PFSK-1 (cell line): ENCODE results near the gene SLC8A1.

Experiments
- FOXP2 ChIP-seq: optimal IDR thresholded peaks from 2 replicates; pipeline ENCODE3; 2011; ENCODE audit warnings: borderline replicate concordance, control low read depth, inconsistent platforms; ENCODE audit not compliant: insufficient read depth; ENCODE audit errors: extremely low read length, extremely low read depth
- POLR2AphosphoS5 ChIP-seq: IDR thresholded peaks from 2 replicates; pipeline ENCODE4 v1.6.1; 2012; ENCODE audit warnings: low read depth, mild to moderate bottlenecking, control low read depth, low read length, moderate library complexity
- SIN3A ChIP-seq: IDR thresholded peaks from 2 replicates; pipeline ENCODE4 v1.6.1; 2012; ENCODE audit warnings: mild to moderate bottlenecking, low read length, moderate library complexity, borderline replicate concordance; ENCODE audit not compliant: insufficient read depth
- TAF1 ChIP-seq: IDR thresholded peaks from 2 replicates; pipeline ENCODE4 v1.6.1; 2012; ENCODE audit warnings: low read length, control low read depth, borderline replicate concordance; ENCODE audit not compliant: insufficient read depth
- TF ChIP-seq, protein P1 (sequence below), 2 experiments: IDR thresholded peaks; 2 replicates each; pipeline versions ENCODE4 v1.6.1 to v1.8.0; 2011 to 2012; ENCODE audit warnings: low read depth in 2 of 2, low read length in 2 of 2, control low read depth in 1 of 2, inconsistent platforms in 1 of 2, mild to moderate bottlenecking in 1 of 2, moderate library complexity in 1 of 2; ENCODE audit not compliant: insufficient read depth in 1 of 2

- no peak for TF ChIP-seq POLR2AphosphoS5
- TF ChIP-seq TAF1, result no peak
- TF ChIP-seq, protein P1, sequence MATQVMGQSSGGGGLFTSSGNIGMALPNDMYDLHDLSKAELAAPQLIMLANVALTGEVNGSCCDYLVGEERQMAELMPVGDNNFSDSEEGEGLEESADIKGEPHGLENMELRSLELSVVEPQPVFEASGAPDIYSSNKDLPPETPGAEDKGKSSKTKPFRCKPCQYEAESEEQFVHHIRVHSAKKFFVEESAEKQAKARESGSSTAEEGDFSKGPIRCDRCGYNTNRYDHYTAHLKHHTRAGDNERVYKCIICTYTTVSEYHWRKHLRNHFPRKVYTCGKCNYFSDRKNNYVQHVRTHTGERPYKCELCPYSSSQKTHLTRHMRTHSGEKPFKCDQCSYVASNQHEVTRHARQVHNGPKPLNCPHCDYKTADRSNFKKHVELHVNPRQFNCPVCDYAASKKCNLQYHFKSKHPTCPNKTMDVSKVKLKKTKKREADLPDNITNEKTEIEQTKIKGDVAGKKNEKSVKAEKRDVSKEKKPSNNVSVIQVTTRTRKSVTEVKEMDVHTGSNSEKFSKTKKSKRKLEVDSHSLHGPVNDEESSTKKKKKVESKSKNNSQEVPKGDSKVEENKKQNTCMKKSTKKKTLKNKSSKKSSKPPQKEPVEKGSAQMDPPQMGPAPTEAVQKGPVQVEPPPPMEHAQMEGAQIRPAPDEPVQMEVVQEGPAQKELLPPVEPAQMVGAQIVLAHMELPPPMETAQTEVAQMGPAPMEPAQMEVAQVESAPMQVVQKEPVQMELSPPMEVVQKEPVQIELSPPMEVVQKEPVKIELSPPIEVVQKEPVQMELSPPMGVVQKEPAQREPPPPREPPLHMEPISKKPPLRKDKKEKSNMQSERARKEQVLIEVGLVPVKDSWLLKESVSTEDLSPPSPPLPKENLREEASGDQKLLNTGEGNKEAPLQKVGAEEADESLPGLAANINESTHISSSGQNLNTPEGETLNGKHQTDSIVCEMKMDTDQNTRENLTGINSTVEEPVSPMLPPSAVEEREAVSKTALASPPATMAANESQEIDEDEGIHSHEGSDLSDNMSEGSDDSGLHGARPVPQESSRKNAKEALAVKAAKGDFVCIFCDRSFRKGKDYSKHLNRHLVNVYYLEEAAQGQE (IDR thresholded peaks at IDR 0.05; ENCODE audit: insufficient read depth in 1 of 2, low read depth in 2 of 2, low read length in 2 of 2), result no peak
- no peak for TF ChIP-seq SIN3A
- TF ChIP-seq FOXP2, result no peak
Observed at GRCh38 chr2:40219141-40219540, 232.7 kb downstream of the SLC8A1 start.
